Chondrocyte (in vitro differentiated cells): ENCODE results near the gene SNX32. TPM values are rescaled to one million over a fixed set of nuclear protein-coding genes. Genes with fewer than 3 reads are reported as not detected.
A peak's percentile ranks its signal among the peaks of the same experiment; 100 is the strongest.

Experiments used
- DNase-seq: peaks from one replicate; pipeline ENCODE4 v3.0.0; 2021; ENCODE audit warnings: mixed read lengths, low spot score
- H3K27ac Mint-ChIP-seq: one replicate; pipeline ENCODE4 v1.8.0; 2021; ENCODE audit warnings: mild to moderate bottlenecking, moderate library complexity, mixed read lengths; ENCODE audit not compliant: unreplicated experiment
- H3K27me3 Mint-ChIP-seq: 2 replicates; pipeline ENCODE4 v1.8.0; 2021; ENCODE audit warnings: low read depth, mixed read lengths
- H3K36me3 Mint-ChIP-seq: 2 replicates; pipeline ENCODE4 v1.8.0; 2021; ENCODE audit warnings: low read depth, mixed read lengths
- H3K4me1 Mint-ChIP-seq: 2 replicates; pipeline ENCODE4 v1.8.0; 2021; ENCODE audit warnings: low read depth, mild to moderate bottlenecking, mixed read lengths
- H3K4me3 Mint-ChIP-seq: one replicate; pipeline ENCODE4 v1.8.0; 2021; ENCODE audit warnings: mild to moderate bottlenecking, moderate library complexity, mixed read lengths; ENCODE audit not compliant: unreplicated experiment
- H3K9me3 Mint-ChIP-seq: 2 replicates; pipeline ENCODE4 v1.8.0; 2021; ENCODE audit warnings: low read depth, mixed read lengths
- CTCF ChIP-seq: fragments of 200-600 bp; sonication (generic); IDR thresholded peaks from 2 replicates; pipeline ENCODE4 v1.5.0; 2021; ENCODE audit warnings: antibody characterized with exemption, mild to moderate bottlenecking, moderate library complexity
- total RNA-seq: library from RNA; stranded (reverse); gene quantifications from 3 replicates; pipeline ENCODE4 v1.2.1, GENCODE V29; 2021

SNX32 gene
- total RNA-seq, 1 donor from 2014 or later: 0.80 TPM

- DNase-seq: peak; percentile 83
- Mint-ChIP-seq H3K36me3 (peaks cover 16% of the 10 kb centered on the region), H3K9me3 (no peaks in the 10 kb centered on the region), H3K27ac (peak overlapping the region; percentile 80), H3K4me3 (peak overlapping the region; percentile 82), H3K4me1 (peaks cover 47% of the 10 kb centered on the region), H3K27me3 (no peaks in the 10 kb centered on the region)
- TF ChIP-seq CTCF: no peak
Observed at GRCh38 chr11:65862191-65862735, 28.5 kb downstream of the SNX32 start.

GRCh38 chr11:65862941-65863888 is 29.5 kb downstream of the SNX32 start:
- Mint-ChIP-seq H3K4me3 (no peak overlapping the region), H3K27ac (peak overlapping the region; percentile 80), H3K9me3 (no peaks in the 10 kb centered on the region), H3K4me1 (peaks cover 53% of the 10 kb centered on the region), H3K27me3 (no peaks in the 10 kb centered on the region), H3K36me3 (peaks cover 20% of the 10 kb centered on the region)
- no peak for TF ChIP-seq CTCF
- peak; percentile 80 for DNase-seq

- TF ChIP-seq CTCF: no peak
- H3K4me1 Mint-ChIP-seq: peaks cover 47% of the 10 kb centered on the region
- H3K27me3 Mint-ChIP-seq: no peaks in the 10 kb centered on the region
- peak overlapping the region; percentile 80 for H3K27ac Mint-ChIP-seq
- peaks cover 23% of the 10 kb centered on the region for H3K36me3 Mint-ChIP-seq
- DNase-seq: peak; percentile 72
- H3K9me3 Mint-ChIP-seq: no peaks in the 10 kb centered on the region
- H3K4me3 Mint-ChIP-seq: no peak overlapping the region
Observed at GRCh38 chr11:65863889-65864705, 30.3 kb downstream of the SNX32 start.

GRCh38 chr11:65864706-65865471 is 31.1 kb downstream of the SNX32 start:
- Mint-ChIP-seq H3K36me3 (peaks cover 26% of the 10 kb centered on the region), H3K9me3 (no peaks in the 10 kb centered on the region), H3K27ac (peak overlapping the region; percentile 71), H3K4me3 (no peak overlapping the region), H3K27me3 (no peaks in the 10 kb centered on the region), H3K4me1 (peaks cover 46% of the 10 kb centered on the region)
- TF ChIP-seq CTCF: no peak
- peak; percentile 76 for DNase-seq
